Endothelial cell (in vitro differentiated cells): ENCODE data around the gene RSL24D1. TPM values are rescaled to one million over a fixed set of nuclear protein-coding genes. Genes with fewer than 3 reads are reported as not detected.

Experiments
- DNase-seq: peaks from one replicate; pipeline ENCODE4 v3.0.0; 2021; ENCODE audit warnings: low spot score
- H3K27ac Mint-ChIP-seq: one replicate; pipeline ENCODE4 v1.8.0; 2021; ENCODE audit warnings: mixed read lengths, inconsistent platforms; ENCODE audit not compliant: unreplicated experiment
- H3K27me3 Mint-ChIP-seq: one replicate; pipeline ENCODE4 v1.8.0; 2021; ENCODE audit warnings: mild to moderate bottlenecking, moderate library complexity, mixed read lengths, inconsistent platforms; ENCODE audit not compliant: unreplicated experiment
- H3K36me3 Mint-ChIP-seq: one replicate; pipeline ENCODE4 v1.8.0; 2021; ENCODE audit warnings: mild to moderate bottlenecking, low read depth, mixed read lengths, inconsistent platforms; ENCODE audit not compliant: unreplicated experiment
- H3K4me1 Mint-ChIP-seq: one replicate; pipeline ENCODE4 v1.8.0; 2021; ENCODE audit warnings: mild to moderate bottlenecking, mixed read lengths, inconsistent platforms; ENCODE audit not compliant: unreplicated experiment
- H3K4me3 Mint-ChIP-seq: one replicate; pipeline ENCODE4 v1.8.0; 2021; ENCODE audit warnings: mild to moderate bottlenecking, mixed read lengths, inconsistent platforms; ENCODE audit not compliant: unreplicated experiment
- H3K9me3 Mint-ChIP-seq: one replicate; pipeline ENCODE4 v1.8.0; 2021; ENCODE audit warnings: mixed read lengths, inconsistent platforms; ENCODE audit not compliant: unreplicated experiment
- CTCF ChIP-seq: fragments of 200-600 bp; sonication (generic); IDR thresholded peaks from one replicate; pipeline ENCODE4 v1.5.0; 2021; ENCODE audit warnings: antibody characterized with exemption; ENCODE audit not compliant: unreplicated experiment
- total RNA-seq: library from RNA; stranded (reverse); fragmentation: NEBNext Ultra II Directional; extraction: Animal tissue kit (Norgen Biotek cat#: 25700); gene quantifications from one replicate; pipeline ENCODE4 v1.2.1, GENCODE V29; 2021; ENCODE audit not compliant: unreplicated experiment

The RSL24D1 gene
- total RNA-seq, 1 donor from 2014 or later: 58.0 TPM

GRCh38 chr15:55197719-55198118 is 978 bp upstream of the RSL24D1 start:
- Mint-ChIP-seq H3K27ac (no peak overlapping the region), H3K4me3 (no peak overlapping the region), H3K4me1 (peaks cover 5% of the 10 kb centered on the region), H3K9me3 (no peaks in the 10 kb centered on the region), H3K36me3 (no peaks in the 10 kb centered on the region), H3K27me3 (no peaks in the 10 kb centered on the region)
- TF ChIP-seq CTCF: no peak
- no peak for DNase-seq

- no peak for TF ChIP-seq CTCF
- Mint-ChIP-seq H3K27ac (no peak overlapping the region), H3K36me3 (no peaks in the 10 kb centered on the region), H3K9me3 (no peaks in the 10 kb centered on the region), H3K4me3 (no peak overlapping the region), H3K27me3 (no peaks in the 10 kb centered on the region), H3K4me1 (peaks cover 5% of the 10 kb centered on the region)
- no peak for DNase-seq
Measured at GRCh38 chr15:55197362-55197705, 593 bp upstream of the RSL24D1 start.

- Mint-ChIP-seq H3K36me3 (no peaks in the 10 kb centered on the region), H3K27ac (no peak overlapping the region), H3K4me3 (no peak overlapping the region), H3K27me3 (no peaks in the 10 kb centered on the region), H3K4me1 (peaks cover 5% of the 10 kb centered on the region), H3K9me3 (no peaks in the 10 kb centered on the region)
- DNase-seq: no peak
- no peak for TF ChIP-seq CTCF
Measured at GRCh38 chr15:55195996-55196395, 745 bp downstream of the RSL24D1 start.

GRCh38 chr15:55194256-55194655 is 2.5 kb downstream of the RSL24D1 start:
- no peaks in the 10 kb centered on the region for H3K27me3 Mint-ChIP-seq
- H3K9me3 Mint-ChIP-seq: no peaks in the 10 kb centered on the region
- H3K4me1 Mint-ChIP-seq: peaks cover 5% of the 10 kb centered on the region
- H3K4me3 Mint-ChIP-seq: no peak overlapping the region
- no peak for TF ChIP-seq CTCF
- H3K36me3 Mint-ChIP-seq: no peaks in the 10 kb centered on the region
- no peak for DNase-seq
- H3K27ac Mint-ChIP-seq: no peak overlapping the region

GRCh38 chr15:55186331-55186730 is 10.4 kb downstream of the RSL24D1 start:
- no peak for DNase-seq
- Mint-ChIP-seq H3K27me3 (no peaks in the 10 kb centered on the region), H3K4me1 (no peaks in the 10 kb centered on the region), H3K9me3 (no peaks in the 10 kb centered on the region), H3K36me3 (peaks cover 10% of the 10 kb centered on the region), H3K4me3 (no peak overlapping the region), H3K27ac (no peak overlapping the region)
- no peak for TF ChIP-seq CTCF
